AML-193 (cell line): ENCODE data around the gene ZBED6.
"Not testable (repeated sequence)": the region's sequence is repeated elsewhere in the genome, so short reads cannot be mapped to it uniquely, and the experiment has no call there.

ENCODE experiments used
- DNase-seq, 2 experiments: peaks; one replicate each; lab custom pipeline; 2025; lab: John Stamatoyannopoulos, UW

The ZBED6 gene

GRCh38 chr1:203781962-203782361 lies 13.5 kb upstream of the ZBED6 start:
- no peak for DNase-seq

- no peak for DNase-seq
Observed at GRCh38 chr1:203789966-203790365, 5.5 kb upstream of the ZBED6 start.

- no peak for DNase-seq
Observed at GRCh38 chr1:203791498-203791897, 3.9 kb upstream of the ZBED6 start.

GRCh38 chr1:203792486-203792885 lies 2.9 kb upstream of the ZBED6 start:
- no peak for DNase-seq

GRCh38 chr1:203793561-203793960 lies 1.9 kb upstream of the ZBED6 start:
- DNase-seq: not testable (repeated sequence)

- no peak for DNase-seq
Observed at GRCh38 chr1:203794764-203795440, 521 bp upstream of the ZBED6 start.

GRCh38 chr1:203796236-203796605 lies 798 bp downstream of the ZBED6 start:
- peak; percentile 17 to 23 for DNase-seq

- no peak for DNase-seq
Observed at GRCh38 chr1:203797216-203797615, 1.8 kb downstream of the ZBED6 start.

- DNase-seq: no peak
Observed at GRCh38 chr1:203797948-203798655, 2.7 kb downstream of the ZBED6 start.

GRCh38 chr1:203799157-203799556 lies 3.7 kb downstream of the ZBED6 start:
- DNase-seq: no peak

- DNase-seq: no peak
Observed at GRCh38 chr1:203799971-203800370, 4.5 kb downstream of the ZBED6 start.

GRCh38 chr1:203805689-203806088 lies 10.3 kb downstream of the ZBED6 start:
- DNase-seq: no peak

- no peak for DNase-seq
Observed at GRCh38 chr1:203807196-203807595, 11.8 kb downstream of the ZBED6 start.

- DNase-seq: no peak
Observed at GRCh38 chr1:203813581-203814341, 18.3 kb downstream of the ZBED6 start.

- no peak for DNase-seq
Observed at GRCh38 chr1:203818399-203818798, 23.0 kb downstream of the ZBED6 start.

- no peak for DNase-seq
Observed at GRCh38 chr1:203823306-203823705, 27.9 kb downstream of the ZBED6 start.

GRCh38 chr1:203826175-203826574 lies 30.8 kb downstream of the ZBED6 start:
- no peak for DNase-seq

GRCh38 chr1:203828002-203828401 lies 32.6 kb downstream of the ZBED6 start:
- DNase-seq: no peak

GRCh38 chr1:203828503-203828902 lies 33.1 kb downstream of the ZBED6 start:
- DNase-seq: no peak

GRCh38 chr1:203829247-203829646 lies 33.8 kb downstream of the ZBED6 start:
- not testable (repeated sequence) for DNase-seq

GRCh38 chr1:203835476-203835875 lies 40.1 kb downstream of the ZBED6 start:
- no peak for DNase-seq

- DNase-seq: no peak
Observed at GRCh38 chr1:203839081-203839480, 43.7 kb downstream of the ZBED6 start.

- no peak for DNase-seq
Observed at GRCh38 chr1:203840208-203840808, 44.9 kb downstream of the ZBED6 start.
